Neural progenitor cell (in vitro differentiated cells): ENCODE measurements around the gene DSCAML1. TPM values are rescaled to one million over a fixed set of nuclear protein-coding genes. Genes with fewer than 3 reads are reported as not detected.

ENCODE experiments used
- DNase-seq: peaks from one replicate; pipeline ENCODE4 v3.0.0-alpha.2; 2016; ENCODE audit warnings: low spot score
- H2AFZ ChIP-seq: fragments of 200-600 bp; sonication (generic); replicated peaks from 2 replicates; pipeline ENCODE4 v1.6.1; 2016; ENCODE audit warnings: antibody characterized with exemption
- H3F3A ChIP-seq: fragments of 200-600 bp; sonication (generic); 2 replicates; pipeline ENCODE4 v1.6.1; 2016; ENCODE audit warnings: antibody characterized with exemption, low read depth
- H3K27ac ChIP-seq: fragments of 200-600 bp; sonication (generic); 2 replicates; pipeline ENCODE4 v1.5.1; 2016; ENCODE audit warnings: mild to moderate bottlenecking
- H3K27me3 ChIP-seq: fragments of 200-600 bp; sonication (generic); 2 replicates; pipeline ENCODE4 v1.6.1; 2016; ENCODE audit warnings: mild to moderate bottlenecking, moderate library complexity
- H3K36me3 ChIP-seq: fragments of 200-600 bp; sonication (generic); 2 replicates; pipeline ENCODE4 v1.5.1; 2016
- H3K4me1 ChIP-seq: fragments of 200-600 bp; sonication (generic); 2 replicates; pipeline ENCODE4 v1.6.1; 2016; ENCODE audit warnings: mixed run types
- H3K4me2 ChIP-seq: fragments of 200-600 bp; sonication (generic); 2 replicates; pipeline ENCODE4 v1.6.1; 2016
- H3K4me3 ChIP-seq: fragments of 200-600 bp; sonication (generic); 2 replicates; pipeline ENCODE4 v1.5.1; 2016
- H3K79me2 ChIP-seq: fragments of 200-600 bp; sonication (generic); 2 replicates; pipeline ENCODE4 v1.6.1; 2016; ENCODE audit warnings: low read depth
- H3K9ac ChIP-seq: fragments of 200-600 bp; sonication (generic); 2 replicates; pipeline ENCODE4 v1.6.1; 2016
- H3K9me3 ChIP-seq: fragments of 200-600 bp; sonication (generic); 2 replicates; pipeline ENCODE4 v1.5.1; 2016; ENCODE audit warnings: low read depth
- H4K20me1 ChIP-seq: fragments of 200-600 bp; sonication (generic); 2 replicates; pipeline ENCODE4 v1.6.1; 2016; ENCODE audit warnings: low read depth
- H3K27ac Mint-ChIP-seq: 3 replicates; pipeline ENCODE4 v1.8.0; 2021; ENCODE audit warnings: mixed read lengths
- H3K27me3 Mint-ChIP-seq: 2 replicates; pipeline ENCODE4 v1.8.0; 2022; ENCODE audit warnings: low read depth, mild to moderate bottlenecking, inconsistent platforms, moderate library complexity, mixed read lengths; ENCODE audit not compliant: insufficient read depth
- H3K36me3 Mint-ChIP-seq: 3 replicates; pipeline ENCODE4 v1.8.0; 2021; ENCODE audit warnings: mixed read lengths
- H3K4me1 Mint-ChIP-seq: 3 replicates; pipeline ENCODE4 v1.8.0; 2021; ENCODE audit warnings: mixed read lengths
- H3K4me3 Mint-ChIP-seq: 3 replicates; pipeline ENCODE4 v1.8.0; 2021; ENCODE audit warnings: mild to moderate bottlenecking, moderate library complexity, mixed read lengths
- H3K9me3 Mint-ChIP-seq: 3 replicates; pipeline ENCODE4 v1.8.0; 2020; ENCODE audit warnings: mixed read lengths
- EZH2 ChIP-seq: fragments of 200-600 bp; sonication (generic); IDR thresholded peaks from 2 replicates; pipeline ENCODE4 v1.6.1; 2017; ENCODE audit warnings: antibody characterized with exemption, mild to moderate bottlenecking, moderate library complexity
- EZH2phosphoT487 ChIP-seq: fragments of 200-600 bp; sonication (generic); IDR thresholded peaks from 2 replicates; pipeline ENCODE4 v1.6.1; 2017; ENCODE audit warnings: antibody characterized with exemption
- total RNA-seq: library from RNA; depleted of rRNA; stranded (reverse); fragments of >200 nt; gene quantifications from 2 replicates; pipeline ENCODE4 v1.2.3, GENCODE V29; 2015; ENCODE audit warnings: low replicate concordance
- TF ChIP-seq, protein P1 (sequence below): fragments of 200-600 bp; sonication (generic); IDR thresholded peaks from 2 replicates; pipeline ENCODE4 v1.5.1; 2017; ENCODE audit warnings: antibody characterized with exemption, mild to moderate bottlenecking

Gene DSCAML1
- total RNA-seq, 1 donor from 2014 or later = 0.06 TPM

DNA sequence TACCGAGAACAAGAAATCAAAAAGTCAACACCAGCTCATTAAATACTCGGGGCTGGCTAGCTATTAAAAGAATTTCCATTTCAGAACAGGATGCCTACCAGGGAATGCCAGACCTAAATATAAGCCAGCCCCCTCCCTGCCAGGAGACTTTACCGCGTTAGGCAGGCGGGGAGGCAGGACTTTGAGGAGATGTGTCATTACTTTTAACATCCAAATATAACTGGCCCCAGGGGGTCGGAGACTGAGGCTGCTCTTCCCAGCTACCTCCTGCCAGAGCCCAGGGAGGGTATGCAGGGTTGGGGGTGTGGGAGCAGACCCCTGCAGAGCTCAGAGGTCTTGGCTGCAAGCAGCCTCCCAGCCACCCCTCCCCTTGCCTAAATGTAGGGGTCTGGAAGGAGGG lies 183.5 kb downstream of the DSCAML1 start:
- Histone ChIP-seq H3K27ac (no peak overlapping the region), H3K4me2 (peak overlapping the region; percentile 27), H3K9ac (no peak overlapping the region), H3K27me3 (peaks cover 21% of the 10 kb centered on the region), H3K4me1 (peaks cover 12% of the 10 kb centered on the region), H3K79me2 (no peaks in the 10 kb centered on the region), H3F3A (peaks cover 3% of the 10 kb centered on the region), H3K4me3 (no peak overlapping the region), H3K9me3 (no peaks in the 10 kb centered on the region), H4K20me1 (no peaks in the 10 kb centered on the region), H2AFZ (no peak overlapping the region), H3K36me3 (no peaks in the 10 kb centered on the region)
- H3K27me3 Mint-ChIP-seq = peaks cover 12% of the 10 kb centered on the region
- TF ChIP-seq, protein P1, sequence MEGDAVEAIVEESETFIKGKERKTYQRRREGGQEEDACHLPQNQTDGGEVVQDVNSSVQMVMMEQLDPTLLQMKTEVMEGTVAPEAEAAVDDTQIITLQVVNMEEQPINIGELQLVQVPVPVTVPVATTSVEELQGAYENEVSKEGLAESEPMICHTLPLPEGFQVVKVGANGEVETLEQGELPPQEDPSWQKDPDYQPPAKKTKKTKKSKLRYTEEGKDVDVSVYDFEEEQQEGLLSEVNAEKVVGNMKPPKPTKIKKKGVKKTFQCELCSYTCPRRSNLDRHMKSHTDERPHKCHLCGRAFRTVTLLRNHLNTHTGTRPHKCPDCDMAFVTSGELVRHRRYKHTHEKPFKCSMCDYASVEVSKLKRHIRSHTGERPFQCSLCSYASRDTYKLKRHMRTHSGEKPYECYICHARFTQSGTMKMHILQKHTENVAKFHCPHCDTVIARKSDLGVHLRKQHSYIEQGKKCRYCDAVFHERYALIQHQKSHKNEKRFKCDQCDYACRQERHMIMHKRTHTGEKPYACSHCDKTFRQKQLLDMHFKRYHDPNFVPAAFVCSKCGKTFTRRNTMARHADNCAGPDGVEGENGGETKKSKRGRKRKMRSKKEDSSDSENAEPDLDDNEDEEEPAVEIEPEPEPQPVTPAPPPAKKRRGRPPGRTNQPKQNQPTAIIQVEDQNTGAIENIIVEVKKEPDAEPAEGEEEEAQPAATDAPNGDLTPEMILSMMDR = no peak
- TF ChIP-seq EZH2 (no peak), EZH2phosphoT487 (no peak)
- H3K4me1 Mint-ChIP-seq = peaks cover 36% of the 10 kb centered on the region
- H3K4me3 Mint-ChIP-seq = no peak overlapping the region
- peaks cover 7% of the 10 kb centered on the region for H3K9me3 Mint-ChIP-seq
- H3K27ac Mint-ChIP-seq = no peak overlapping the region
- no peaks in the 10 kb centered on the region for H3K36me3 Mint-ChIP-seq
- DNase-seq = peak; percentile 29

DNA sequence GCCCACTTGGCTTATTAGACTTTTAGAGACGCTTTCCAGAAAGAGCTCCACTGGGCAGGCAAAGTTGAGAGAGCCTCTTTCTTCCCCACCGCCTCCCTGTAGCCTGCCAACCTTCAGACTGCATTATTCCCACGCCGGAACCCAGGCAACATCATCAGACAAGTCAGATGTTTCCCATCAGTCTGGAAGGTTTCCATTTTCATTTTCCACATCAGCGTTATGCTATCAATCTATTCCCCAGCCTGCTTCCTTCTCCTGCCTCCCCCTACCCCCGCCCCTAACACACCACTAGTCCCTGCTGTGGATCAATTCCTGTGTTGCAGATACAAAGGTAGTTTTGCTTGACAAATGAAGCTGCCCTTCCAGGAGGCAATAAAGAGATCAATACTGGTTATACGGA lies 184.8 kb downstream of the DSCAML1 start:
- TF ChIP-seq, protein P1 = no peak
- TF ChIP-seq EZH2phosphoT487 = no peak
- no peak for TF ChIP-seq EZH2
- H3K27me3 ChIP-seq = peaks cover 21% of the 10 kb centered on the region
- no peaks in the 10 kb centered on the region for H3K36me3 Mint-ChIP-seq
- H3K4me3 ChIP-seq = no peak overlapping the region
- no peak overlapping the region for H3K27ac ChIP-seq
- H2AFZ ChIP-seq = no peak overlapping the region
- H3K9me3 ChIP-seq = no peaks in the 10 kb centered on the region
- no peaks in the 10 kb centered on the region for H3K36me3 ChIP-seq
- no peak for DNase-seq
- H3F3A ChIP-seq = peaks cover 3% of the 10 kb centered on the region
- H3K27me3 Mint-ChIP-seq = peaks cover 12% of the 10 kb centered on the region
- no peaks in the 10 kb centered on the region for H4K20me1 ChIP-seq
- H3K79me2 ChIP-seq = no peaks in the 10 kb centered on the region
- peaks cover 12% of the 10 kb centered on the region for H3K4me1 ChIP-seq
- H3K4me3 Mint-ChIP-seq = no peak overlapping the region
- H3K4me1 Mint-ChIP-seq = peaks cover 33% of the 10 kb centered on the region
- no peak overlapping the region for H3K9ac ChIP-seq
- H3K4me2 ChIP-seq = no peak overlapping the region
- H3K27ac Mint-ChIP-seq = no peak overlapping the region
- H3K9me3 Mint-ChIP-seq = peaks cover 7% of the 10 kb centered on the region

DNA sequence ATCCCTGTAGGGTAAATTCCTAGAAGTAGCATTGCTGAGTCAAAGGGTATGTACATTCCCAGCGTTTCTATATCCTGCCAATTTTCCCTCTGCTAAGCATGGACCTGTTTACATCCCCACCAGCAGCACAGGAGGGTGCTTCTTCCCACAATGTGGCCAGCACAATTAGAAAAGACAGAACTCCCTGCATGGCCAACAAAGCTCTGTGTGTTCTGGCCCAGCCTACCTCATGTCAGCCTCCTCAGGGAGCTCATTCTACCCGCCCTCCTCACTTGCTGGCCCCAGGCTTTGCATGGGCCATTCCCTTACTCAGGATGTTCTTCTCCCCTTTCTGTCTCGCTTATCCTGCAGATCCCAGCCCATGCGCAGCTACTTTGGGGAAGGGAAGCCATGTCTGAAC lies 186.1 kb downstream of the DSCAML1 start:
- Histone ChIP-seq H4K20me1 (no peaks in the 10 kb centered on the region), H2AFZ (no peak overlapping the region), H3K79me2 (no peaks in the 10 kb centered on the region), H3K27me3 (peaks cover 21% of the 10 kb centered on the region), H3K9me3 (no peaks in the 10 kb centered on the region), H3K4me3 (no peak overlapping the region), H3K4me1 (peaks cover 20% of the 10 kb centered on the region), H3K36me3 (no peaks in the 10 kb centered on the region), H3K4me2 (no peak overlapping the region), H3K9ac (no peak overlapping the region), H3F3A (peaks cover 3% of the 10 kb centered on the region), H3K27ac (no peak overlapping the region)
- Mint-ChIP-seq H3K9me3 (peaks cover 7% of the 10 kb centered on the region), H3K27ac (no peak overlapping the region), H3K4me3 (no peak overlapping the region), H3K27me3 (peaks cover 19% of the 10 kb centered on the region), H3K4me1 (peaks cover 42% of the 10 kb centered on the region), H3K36me3 (no peaks in the 10 kb centered on the region)
- no peak for TF ChIP-seq EZH2
- TF ChIP-seq, protein P1 = no peak
- TF ChIP-seq EZH2phosphoT487 = no peak
- DNase-seq = no peak
